Right lobe of liver (tissue), 4 donors: ENCODE measurements around the gene TDRD12.

ENCODE experiments used
- CTCF ChIP-seq, 4 donors: fragments of 200-600 bp in 3 of 4; fragments of 450-650 bp in 1 of 4; IDR thresholded peaks; one replicate each; pipeline versions ENCODE4 v1.5.1 to v1.8.0; 2016 to 2022; ENCODE audit warnings: antibody characterized with exemption in 4 of 4, mild to moderate bottlenecking in 2 of 4
- POLR2A ChIP-seq: fragments of 450-650 bp; IDR thresholded peaks from one replicate; pipeline ENCODE4 v1.6.1; 2017; ENCODE audit warnings: antibody characterized with exemption, mild to moderate bottlenecking
- donor health status: DM: no; HTN: no; CAD: no.
- donor health status: DM: no; HTN: no; CAD: no.
- donor health status: DM: no; HTN: yes; CAD: no.

- TF ChIP-seq CTCF (IDR thresholded peaks at IDR 0.05) = no peak
- no peak for TF ChIP-seq POLR2A
Observed at GRCh38 chr19:32802840-32803239, 83.3 kb downstream of the TDRD12 start.
